HG03521 (cell line): ENCODE measurements around the gene SLC6A18.

Source experiments
- ATAC-seq: cut with Tn5 transposase; IDR thresholded peaks from one replicate; pipeline ENCODE4 v1.9.1; 2021; ENCODE audit warnings: mild to moderate bottlenecking, moderate library complexity; ENCODE audit not compliant: unreplicated experiment

SLC6A18 gene

GRCh38 chr5:1225081-1225480 is at the start of gene SLC6A18:
TSS of gene SLC6A18 (plus strand) at chr5:1225381. CDS start at chr5:1225478, 97 bp downstream.
- ATAC-seq = no peak

- ATAC-seq = no peak
These were observed 49.2 kb upstream of the SLC6A18 start for GRCh38 chr5:1175801-1176472.

GRCh38 chr5:1176473-1177391 is 48.4 kb upstream of the SLC6A18 start:
- ATAC-seq = no peak

- no peak for ATAC-seq
These were observed 47.2 kb upstream of the SLC6A18 start for GRCh38 chr5:1177826-1178528.

GRCh38 chr5:1178529-1179382 is 46.4 kb upstream of the SLC6A18 start:
- no peak for ATAC-seq

GRCh38 chr5:1179383-1179715 is 45.8 kb upstream of the SLC6A18 start:
- no peak for ATAC-seq

GRCh38 chr5:1180096-1180495 is 45.1 kb upstream of the SLC6A18 start:
- no peak for ATAC-seq

GRCh38 chr5:1180841-1181271 is 44.3 kb upstream of the SLC6A18 start:
- no peak for ATAC-seq

- no peak for ATAC-seq
These were observed 43.5 kb upstream of the SLC6A18 start for GRCh38 chr5:1181451-1182359.

GRCh38 chr5:1182360-1182632 is 42.9 kb upstream of the SLC6A18 start:
- ATAC-seq = no peak

GRCh38 chr5:1182633-1183423 is 42.4 kb upstream of the SLC6A18 start:
- no peak for ATAC-seq

- ATAC-seq = no peak
These were observed 41.6 kb upstream of the SLC6A18 start for GRCh38 chr5:1183424-1184162.

- ATAC-seq = no peak
These were observed 41.1 kb upstream of the SLC6A18 start for GRCh38 chr5:1184163-1184470.

GRCh38 chr5:1184481-1184880 is 40.7 kb upstream of the SLC6A18 start:
- ATAC-seq = no peak

GRCh38 chr5:1185038-1185627 is 40.0 kb upstream of the SLC6A18 start:
- ATAC-seq = no peak

- no peak for ATAC-seq
These were observed 39.4 kb upstream of the SLC6A18 start for GRCh38 chr5:1185629-1186350.
